Measurements from ENCODE around the gene CBARP.
"Not testable (repeated sequence)": the region's sequence is repeated elsewhere in the genome, so short reads cannot be mapped to it uniquely, and the experiment has no call there.

Gene CBARP

DNA sequence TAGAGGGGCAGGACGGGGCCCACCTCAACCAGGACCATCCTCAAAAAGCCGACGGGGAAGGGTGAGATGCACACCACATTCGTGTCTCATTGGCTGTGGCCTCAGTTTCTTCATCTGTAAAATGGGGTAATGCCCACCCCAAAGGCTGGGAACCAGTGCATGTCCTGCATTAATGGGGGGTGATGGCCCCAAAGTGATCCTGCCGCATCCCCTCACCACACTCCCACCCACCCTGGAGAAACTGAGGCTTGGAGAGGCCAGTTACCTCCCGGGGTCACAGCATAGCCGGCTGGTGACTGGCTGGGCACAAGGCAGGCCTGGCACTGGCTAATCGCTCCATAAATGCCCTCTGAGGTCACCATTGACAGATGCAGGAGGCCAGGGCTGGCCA is 9.9 kb upstream of the CBARP start:
- H3K9ac ChIP-seq: peak overlapping the region; percentile 86; the same call in 1 of the 2 replicates
- H3K9me3 ChIP-seq: no peaks in the 10 kb centered on the region
- H3K36me3 ChIP-seq: peaks cover 28% of the 10 kb centered on the region
- H3K27ac ChIP-seq: peak overlapping the region; percentile 46; the same call in 1 of the 2 replicates
- H4K20me1 ChIP-seq: peaks cover 52% of the 10 kb centered on the region
- peaks cover 52% of the 10 kb centered on the region for H3K4me1 ChIP-seq
- no peaks in the 10 kb centered on the region for H3K27me3 ChIP-seq
- peak overlapping the region; percentile 84 for H3K4me2 ChIP-seq
- no peak for TF ChIP-seq Cebpa-rat (IDR thresholded peaks at IDR 0.05)
- peak overlapping the region; percentile 99 for H3K4me3 ChIP-seq

- Histone ChIP-seq H4K20me1 (peaks cover 47% of the 10 kb centered on the region), H3K4me3 (0 out of 2 replicates have a peak overlapping the region, but pooled peaks have one; percentile 22), H3K36me3 (peaks cover 23% of the 10 kb centered on the region), H3K27ac (peak overlapping the region; percentile 26; the same call in 1 of the 2 replicates), H3K4me2 (peak overlapping the region; percentile 98), H3K4me1 (peaks cover 60% of the 10 kb centered on the region)
- H3K27me3 ChIP-seq, H3K9ac ChIP-seq, H3K9me3 ChIP-seq: not testable (repeated sequence)
Observed at GRCh38 chr19:1246265-1247087, 8.7 kb upstream of the CBARP start.

GRCh38 chr19:1245494-1246264 is 7.9 kb upstream of the CBARP start:
- Histone ChIP-seq H3K27ac (peak overlapping the region; percentile 61), H3K27me3 (no peaks in the 10 kb centered on the region), H3K36me3 (peaks cover 21% of the 10 kb centered on the region; the same call in 1 of the 2 replicates), H3K9ac (0 out of 2 replicates have a peak overlapping the region, but pooled peaks have one; percentile 68), H3K9me3 (no peaks in the 10 kb centered on the region), H3K4me1 (peaks cover 68% of the 10 kb centered on the region), H3K4me2 (peak overlapping the region; percentile 98), H4K20me1 (peaks cover 44% of the 10 kb centered on the region), H3K4me3 (peak overlapping the region; percentile 58; the same call in 1 of the 2 replicates)
- TF ChIP-seq Cebpa-rat (IDR thresholded peaks at IDR 0.05): no peak

- peak overlapping the region; percentile 68 for H3K9ac ChIP-seq
- peak overlapping the region; percentile 98 for H3K4me2 ChIP-seq
- peaks cover 72% of the 10 kb centered on the region for H3K4me1 ChIP-seq
- peak overlapping the region; percentile 58 for H3K4me3 ChIP-seq
- peaks cover 1% of the 10 kb centered on the region for H3K27me3 ChIP-seq
- no peaks in the 10 kb centered on the region for H3K9me3 ChIP-seq
- peaks cover 37% of the 10 kb centered on the region for H4K20me1 ChIP-seq
- TF ChIP-seq Cebpa-rat (IDR thresholded peaks at IDR 0.05): no peak
- H3K27ac ChIP-seq: peak overlapping the region; percentile 61
- H3K36me3 ChIP-seq: peaks cover 14% of the 10 kb centered on the region; the same call in 1 of the 2 replicates
Observed at GRCh38 chr19:1244693-1245451, 7.1 kb upstream of the CBARP start.

GRCh38 chr19:1243768-1244692 is 6.2 kb upstream of the CBARP start:
- Histone ChIP-seq H3K36me3 (peaks cover 13% of the 10 kb centered on the region; the same call in 1 of the 2 replicates), H4K20me1 (peaks cover 35% of the 10 kb centered on the region), H3K27me3 (peaks cover 10% of the 10 kb centered on the region), H3K27ac (peak overlapping the region; percentile 61), H3K9ac (peak overlapping the region; percentile 95), H3K4me2 (peak overlapping the region; percentile 98), H3K4me3 (peak overlapping the region; percentile 95), H3K4me1 (peaks cover 78% of the 10 kb centered on the region), H3K9me3 (no peaks in the 10 kb centered on the region)
- TF ChIP-seq Cebpa-rat (IDR thresholded peaks at IDR 0.05): no peak

DNA sequence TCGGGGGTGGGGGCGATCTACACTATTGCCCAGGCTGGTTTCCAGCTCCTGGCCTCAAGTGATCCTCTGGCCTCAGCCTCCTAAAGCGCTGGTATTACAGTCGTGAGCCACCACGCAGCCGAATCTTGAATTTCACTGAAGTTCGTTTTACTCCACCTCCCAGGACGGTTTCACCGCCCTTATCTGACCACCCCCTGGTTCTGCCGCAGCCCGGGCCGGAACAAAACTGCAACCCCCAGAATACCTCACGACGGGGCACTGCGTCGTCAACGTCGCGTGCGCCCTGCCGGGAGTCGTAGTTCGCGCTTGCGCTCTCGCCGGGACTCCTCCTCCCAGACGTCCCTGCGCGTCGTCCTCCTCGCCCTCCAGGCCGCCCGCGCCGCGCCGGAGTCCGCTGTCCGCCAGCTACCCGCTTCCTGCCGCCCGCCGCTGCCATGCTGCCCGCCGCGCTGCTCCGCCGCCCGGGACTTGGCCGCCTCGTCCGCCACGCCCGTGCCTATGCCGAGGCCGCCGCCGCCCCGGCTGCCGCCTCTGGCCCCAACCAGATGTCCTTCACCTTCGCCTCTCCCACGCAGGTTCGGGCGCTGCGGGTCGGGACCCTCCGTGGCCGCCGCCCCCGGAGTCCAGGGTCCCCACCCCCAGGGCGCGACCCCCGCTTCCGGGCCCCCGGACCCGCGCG is 3.8 kb upstream of the CBARP start, which contains the start of gene ATP5F1D:
ATP5F1D (plus strand) TSS at position 335 of the 679 bp plus-strand sequence; CDS start at position 435, 100 bp downstream.
- Histone ChIP-seq H3K27ac (peak within 1 kb of the TSS; percentile 95), H4K20me1 (peaks cover 42% of the 10 kb centered on the region)

DNA sequence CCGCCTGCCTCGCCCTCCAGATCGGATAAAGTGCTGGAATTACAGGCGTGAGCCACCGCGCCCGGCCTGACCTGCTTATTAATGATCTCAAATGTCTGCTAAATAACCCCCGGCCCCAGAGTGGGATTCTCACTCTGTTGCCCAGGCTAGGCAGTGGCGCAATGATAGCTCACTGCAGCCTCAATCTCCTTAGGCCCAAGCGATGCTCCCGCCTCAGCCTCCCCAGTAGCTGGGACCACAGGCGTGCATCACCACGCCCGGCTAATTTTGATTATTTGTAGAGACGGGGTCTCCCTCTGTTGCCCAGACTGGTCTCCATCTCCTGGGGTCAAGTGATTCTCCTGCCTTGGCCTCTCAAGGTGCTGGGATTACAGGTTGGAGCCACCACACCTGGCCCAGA is 3.1 kb upstream of the CBARP start:
- peak overlapping the region; percentile 95; the same call in 1 of the 2 replicates for H3K9ac ChIP-seq
- peaks cover 81% of the 10 kb centered on the region for H3K4me1 ChIP-seq
- peaks cover 13% of the 10 kb centered on the region; the same call in 1 of the 2 replicates for H3K36me3 ChIP-seq
- peak overlapping the region; percentile 95; the same call in 1 of the 2 replicates for H3K27ac ChIP-seq
- peaks cover 41% of the 10 kb centered on the region for H3K27me3 ChIP-seq
- H3K9me3 ChIP-seq: no peaks in the 10 kb centered on the region
- peak overlapping the region; percentile 95 for H3K4me3 ChIP-seq
- H4K20me1 ChIP-seq: peaks cover 42% of the 10 kb centered on the region
- TF ChIP-seq Cebpa-rat (IDR thresholded peaks at IDR 0.05): no peak
- H3K4me2 ChIP-seq: peak overlapping the region; percentile 98

More for the DNA sequence above, 3.8 kb upstream of the CBARP start, which contains the start of gene ATP5F1D:
- Histone ChIP-seq H3K4me2 (peak within 1 kb of the TSS; percentile 98), H3K27me3 (peaks cover 35% of the 10 kb centered on the region), H3K9ac (peak within 1 kb of the TSS; percentile 95), H3K36me3 (peaks cover 13% of the 10 kb centered on the region; the same call in 1 of the 2 replicates), H3K9me3 (no peaks in the 10 kb centered on the region), H3K4me1 (peaks cover 82% of the 10 kb centered on the region), H3K4me3 (peak within 1 kb of the TSS; percentile 95)
- no peak for TF ChIP-seq Cebpa-rat (IDR thresholded peaks at IDR 0.05)
